T-cell (primary cell): ENCODE data around the gene HERC3. TPM values are rescaled to one million over a fixed set of nuclear protein-coding genes. Genes with fewer than 3 reads are reported as not detected.

Source experiments
- ATAC-seq, 4 experiments: fragments of 200-7000 bp in 3 of 4; fragments of 150-1000 bp in 1 of 4; cut with Tn5 transposase; replicated peaks in 1 of 4; 1 replicate in 3 of 4; 2 replicates in 1 of 4; pipeline ENCODE4 v1.10.0; 2021; ENCODE audit warnings: moderate library complexity in 3 of 4, mild to moderate bottlenecking in 2 of 4, moderate number of reproducible peaks in 1 of 4
- CTCF ChIA-PET, 2 donors: fragments of 300-600 bp; sonication (Branson Sonifier 250); formaldehyde crosslinking; loops; one replicate each; lab custom pipeline; 2022; ENCODE audit warnings: antibody characterized with exemption in 2 of 2; lab: Charles Lee
- POLR2A ChIA-PET, 2 donors: fragments of 300-600 bp; sonication (Branson Sonifier 250); formaldehyde crosslinking; loops; one replicate each; lab custom pipeline; 2022; ENCODE audit warnings: antibody characterized with exemption in 2 of 2; lab: Charles Lee
- DNase-seq, 35 experiments: peaks; one replicate each; pipeline versions ENCODE4 v3.0.0 to v3.0.0-alpha.2; 2013 to 2023
- H3K27ac ChIP-seq: one replicate; pipeline ENCODE4 v1.5.1; 2013; ENCODE audit warnings: low read length
- H3K27me3 ChIP-seq, 2 experiments: replicated peaks in 1 of 2; 1 replicate in 1 of 2; 2 replicates in 1 of 2; pipeline versions ENCODE4 v1.6.1 to v1.7.0; 2013; ENCODE audit warnings: low read length in 1 of 2, mixed read lengths in 1 of 2; ENCODE audit not compliant: control insufficient read depth in 2 of 2, insufficient read depth in 2 of 2; ENCODE audit errors: extremely low read depth in 1 of 2
- H3K36me3 ChIP-seq, 2 donors: 1 replicate in 1 of 2; 2 replicates in 1 of 2; pipeline versions ENCODE4 v1.6.1 to v1.7.0; 2013; ENCODE audit warnings: low read length in 1 of 2; ENCODE audit not compliant: control insufficient read depth in 2 of 2, insufficient read depth in 1 of 2; ENCODE audit errors: extremely low read depth in 1 of 2
- H3K4me1 ChIP-seq, 2 experiments: 1 replicate in 1 of 2; 2 replicates in 1 of 2; pipeline versions ENCODE4 v1.6.1 to v1.7.0; 2013; ENCODE audit warnings: low read length in 2 of 2, mixed read lengths in 1 of 2; ENCODE audit not compliant: insufficient read depth in 2 of 2, control insufficient read depth in 1 of 2; ENCODE audit errors: extremely low read depth in 1 of 2
- H3K4me3 ChIP-seq, 2 donors: 1 replicate in 1 of 2; 2 replicates in 1 of 2; pipeline versions ENCODE4 v1.5.1 to v1.7.0; 2013; ENCODE audit warnings: mild to moderate bottlenecking in 2 of 2, low read length in 1 of 2, moderate library complexity in 1 of 2; ENCODE audit not compliant: control insufficient read depth in 1 of 2; ENCODE audit errors: extremely low read depth in 1 of 2
- H3K9me3 ChIP-seq: 2 replicates; pipeline ENCODE4 v1.7.0; 2013
- H3K27ac Mint-ChIP-seq, 2 donors: one replicate each; pipeline ENCODE4 v1.8.0; 2020 to 2021; ENCODE audit warnings: mild to moderate bottlenecking in 2 of 2, mixed read lengths in 2 of 2
- H3K27me3 Mint-ChIP-seq, 2 donors: one replicate each; pipeline ENCODE4 v1.8.0; 2021 to 2022; ENCODE audit warnings: mixed read lengths in 2 of 2
- H3K36me3 Mint-ChIP-seq: one replicate; pipeline ENCODE4 v1.8.0; 2021; ENCODE audit warnings: mixed read lengths
- H3K4me1 Mint-ChIP-seq, 3 donors: one replicate each; pipeline ENCODE4 v1.8.0; 2020 to 2022; ENCODE audit warnings: mixed read lengths in 3 of 3, mild to moderate bottlenecking in 1 of 3
- H3K4me3 Mint-ChIP-seq, 3 donors: one replicate each; pipeline ENCODE4 v1.8.0; 2020 to 2022; ENCODE audit warnings: mild to moderate bottlenecking in 3 of 3, mixed read lengths in 3 of 3, moderate library complexity in 3 of 3
- H3K9me3 Mint-ChIP-seq, 3 donors: one replicate each; pipeline ENCODE4 v1.8.0; 2020 to 2022; ENCODE audit warnings: mixed read lengths in 3 of 3
- WGBS: methylation state at CpG from one replicate; pipeline ENCODE4 v1.1.5; 2013; ENCODE audit warnings: missing lambda C conversion rate; ENCODE audit not compliant: insufficient coverage; 5-methylcytosine and 5-hydroxymethylcytosine counted together
- total RNA-seq, 35 experiments: library from RNA in 6 of 35; stranded (reverse) in 6 of 35; fragments of 120-200 nt in 1 of 35; gene quantifications; one replicate each; pipeline versions ENCODE4 v1.2.1 to v1.2.4 and lab custom pipeline; 2013 to 2026

HERC3 gene
- total RNA-seq, 5 donors from 2014 or later (not counting 1 experiment from before 2014, with no cell fraction given): 68.4 to 91.5 (median 73.6) TPM

- Mint-ChIP-seq H3K4me3 (no peak overlapping the region), H3K36me3 (peaks cover 66% of the 10 kb centered on the region), H3K27me3 (no peaks in the 10 kb centered on the region), H3K9me3 (peaks cover 5 to 14% (median 10%) of the 10 kb centered on the region in 3 donors), H3K27ac (peak overlapping the region in 1 of 2 donors; percentile 32), H3K4me1 (peaks cover 59 to 78% (median 65%) of the 10 kb centered on the region in 3 donors)
- Histone ChIP-seq H3K4me1 (peaks cover 0 to 3% of the 10 kb centered on the region in 2 experiments), H3K27ac (no peak overlapping the region), H3K36me3 (peaks cover 0 to 2% of the 10 kb centered on the region in 2 donors), H3K9me3 (peaks cover 5% of the 10 kb centered on the region), H3K4me3 (no peak overlapping the region), H3K27me3 (no peaks in the 10 kb centered on the region)
- ATAC-seq (no peak), DNase-seq (no peak)
- WGBS: no CpG with 5 or more reads among the region's 2 CpGs
- ChIA-PET POLR2A (no interaction called here), CTCF (no interaction called here)
These were observed 29.6 kb downstream of the HERC3 start for GRCh38 chr4:88621763-88622327.

DNA sequence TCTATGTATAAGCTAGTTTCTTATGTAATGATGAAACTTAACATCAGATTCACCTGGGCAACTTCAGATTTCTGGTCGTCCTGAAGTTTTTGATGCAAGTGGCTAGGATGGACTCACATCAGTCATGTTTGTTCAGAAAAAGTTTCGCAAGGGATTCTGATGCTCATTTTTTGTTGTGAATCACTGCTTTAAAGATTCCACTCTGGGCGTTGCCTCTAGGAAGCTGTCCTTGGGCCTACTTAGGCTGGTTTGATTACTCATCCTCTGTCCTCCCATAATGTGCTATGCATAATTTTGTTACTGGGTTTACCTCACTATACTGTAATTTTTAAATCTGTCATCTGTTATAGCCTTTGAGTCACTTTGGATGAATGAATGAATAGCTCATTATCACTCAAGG is 30.8 kb downstream of the HERC3 start:
- peaks cover 66% of the 10 kb centered on the region for H3K36me3 Mint-ChIP-seq
- peaks cover 0 to 2% of the 10 kb centered on the region in 2 donors for H3K36me3 ChIP-seq
- peaks cover 0 to 3% of the 10 kb centered on the region in 2 experiments for H3K4me1 ChIP-seq
- H3K4me3 Mint-ChIP-seq: no peak overlapping the region
- peaks cover 5 to 14% (median 10%) of the 10 kb centered on the region in 3 donors for H3K9me3 Mint-ChIP-seq
- POLR2A ChIA-PET: interaction anchor here (0.5 to 1.4 kb wide), 3 partner anchors 9 to 86 kb away, joined by 4 to 6 read pairs (median 5); no protein-coding TSS in a partner anchor
- H3K4me3 ChIP-seq: no peak overlapping the region
- peaks cover 5% of the 10 kb centered on the region for H3K9me3 ChIP-seq
- ATAC-seq (no peak), DNase-seq (no peak)
- CTCF ChIA-PET: interaction anchor here (0.5 to 1.4 kb wide), 2 partner anchors 9 to 185 kb away, joined by 3 to 5 read pairs; no protein-coding TSS in a partner anchor
- peaks cover 54 to 68% (median 60%) of the 10 kb centered on the region in 3 donors for H3K4me1 Mint-ChIP-seq
- WGBS: 100% methylated on average over 3 of the region's 3 CpGs
- H3K27me3 ChIP-seq: no peaks in the 10 kb centered on the region
- H3K27ac Mint-ChIP-seq: no peak overlapping the region
- H3K27ac ChIP-seq: no peak overlapping the region
- H3K27me3 Mint-ChIP-seq: no peaks in the 10 kb centered on the region

- H3K4me1 Mint-ChIP-seq: peaks cover 39 to 52% (median 48%) of the 10 kb centered on the region in 3 donors
These were observed 36.5 kb downstream of the HERC3 start for GRCh38 chr4:88628746-88629145.

GRCh38 chr4:88629826-88630225 is 37.5 kb downstream of the HERC3 start:
- DNase-seq (no peak), ATAC-seq (no peak)
- ChIA-PET POLR2A (interaction anchor here (0.6 to 0.7 kb wide), 2 partner anchors 18 to 32 kb away, joined by 3 read pairs; no protein-coding TSS in a partner anchor), CTCF (interaction anchor here (0.5 to 1.2 kb wide), 2 partner anchors 16 to 109 kb away, joined by 3 read pairs; no protein-coding TSS in a partner anchor)
- Mint-ChIP-seq H3K36me3 (peaks cover 46% of the 10 kb centered on the region), H3K9me3 (peaks cover 5 to 12% (median 9%) of the 10 kb centered on the region in 3 donors), H3K4me1 (peaks cover 35 to 46% (median 40%) of the 10 kb centered on the region in 3 donors), H3K4me3 (no peak overlapping the region), H3K27me3 (no peaks in the 10 kb centered on the region), H3K27ac (no peak overlapping the region)
- Histone ChIP-seq H3K27me3 (no peaks in the 10 kb centered on the region), H3K27ac (no peak overlapping the region), H3K4me1 (no peaks in the 10 kb centered on the region), H3K4me3 (no peak overlapping the region), H3K9me3 (no peaks in the 10 kb centered on the region), H3K36me3 (no peaks in the 10 kb centered on the region)

More at GRCh38 chr4:88628746-88629145, 36.5 kb downstream of the HERC3 start:
- no peak overlapping the region for H3K27ac Mint-ChIP-seq
- Histone ChIP-seq H3K36me3 (peaks cover 0 to 2% of the 10 kb centered on the region in 2 donors), H3K27ac (no peak overlapping the region), H3K4me1 (no peaks in the 10 kb centered on the region), H3K9me3 (peaks cover 5% of the 10 kb centered on the region), H3K4me3 (no peak overlapping the region), H3K27me3 (no peaks in the 10 kb centered on the region)
- ChIA-PET POLR2A (no interaction called here), CTCF (no interaction called here)
- no peak for ATAC-seq
- peaks cover 53% of the 10 kb centered on the region for H3K36me3 Mint-ChIP-seq
- DNase-seq: no peak
- H3K9me3 Mint-ChIP-seq: peaks cover 5 to 20% (median 18%) of the 10 kb centered on the region in 3 donors
- 100% methylated on average over 5 of the region's 8 CpGs for WGBS
- H3K4me3 Mint-ChIP-seq: no peak overlapping the region
- no peaks in the 10 kb centered on the region for H3K27me3 Mint-ChIP-seq

GRCh38 chr4:88630756-88631155 is 38.5 kb downstream of the HERC3 start:
- H3K27me3 Mint-ChIP-seq: no peaks in the 10 kb centered on the region
- Histone ChIP-seq H3K27me3 (no peaks in the 10 kb centered on the region), H3K36me3 (no peaks in the 10 kb centered on the region), H3K27ac (no peak overlapping the region), H3K9me3 (peaks cover 2% of the 10 kb centered on the region), H3K4me3 (no peak overlapping the region), H3K4me1 (no peaks in the 10 kb centered on the region)
- peaks cover 5 to 12% (median 8%) of the 10 kb centered on the region in 3 donors for H3K9me3 Mint-ChIP-seq
- no peak overlapping the region for H3K27ac Mint-ChIP-seq
- ChIA-PET POLR2A (no interaction called here), CTCF (interaction anchor here in 1 of 2 donors (1.2 kb wide), 1 partner anchor 15 kb away, joined by 3 read pairs; no protein-coding TSS in a partner anchor)
- H3K36me3 Mint-ChIP-seq: peaks cover 45% of the 10 kb centered on the region
- DNase-seq (no peak), ATAC-seq (no peak)
- WGBS: no CpG with 5 or more reads among the region's 2 CpGs
- H3K4me3 Mint-ChIP-seq: no peak overlapping the region
- H3K4me1 Mint-ChIP-seq: peaks cover 34 to 43% (median 37%) of the 10 kb centered on the region in 3 donors

- POLR2A ChIA-PET: interaction anchor here in 1 of 2 donors (0.7 kb wide), 1 partner anchor 598 kb away, joined by 4 read pairs; no protein-coding TSS in a partner anchor
- WGBS: no CpG with 5 or more reads among the region's 2 CpGs
- H3K27ac Mint-ChIP-seq: no peak overlapping the region
These were observed 51.7 kb downstream of the HERC3 start for GRCh38 chr4:88643932-88644331.

More at GRCh38 chr4:88643932-88644331, 51.7 kb downstream of the HERC3 start:
- CTCF ChIA-PET: interaction anchor here (1.0 kb wide), 2 partner anchors 104 to 105 kb away, joined by 3 read pairs; no protein-coding TSS in a partner anchor
- Histone ChIP-seq H3K9me3 (no peaks in the 10 kb centered on the region), H3K4me3 (no peak overlapping the region), H3K4me1 (peaks cover 2 to 4% of the 10 kb centered on the region in 2 experiments), H3K36me3 (no peaks in the 10 kb centered on the region), H3K27me3 (no peaks in the 10 kb centered on the region), H3K27ac (no peak overlapping the region)
- H3K9me3 Mint-ChIP-seq: peaks cover 4 to 8% (median 6%) of the 10 kb centered on the region in 3 donors
- H3K4me3 Mint-ChIP-seq: no peak overlapping the region
- H3K27me3 Mint-ChIP-seq: no peaks in the 10 kb centered on the region
- ATAC-seq (no peak), DNase-seq (no peak)
- H3K36me3 Mint-ChIP-seq: peaks cover 12% of the 10 kb centered on the region
- H3K4me1 Mint-ChIP-seq: peaks cover 67 to 69% (median 68%) of the 10 kb centered on the region in 3 donors
